Activated naive CD8-positive, alpha-beta T cell treated with anti-CD3 and anti-CD28 coated beads for 36 hours (primary cell): ENCODE results near the gene H6PD. TPM values are rescaled to one million over a fixed set of nuclear protein-coding genes. Genes with fewer than 3 reads are reported as not detected.

Experiments used
- DNase-seq: peaks from one replicate; pipeline ENCODE4 v3.0.0; 2021
- H3K27ac Mint-ChIP-seq: one replicate; pipeline ENCODE4 v1.8.0; 2022; ENCODE audit warnings: mild to moderate bottlenecking, moderate library complexity, mixed read lengths
- H3K27me3 Mint-ChIP-seq: one replicate; pipeline ENCODE4 v1.8.0; 2022; ENCODE audit warnings: mild to moderate bottlenecking, mixed read lengths
- H3K36me3 Mint-ChIP-seq: one replicate; pipeline ENCODE4 v1.8.0; 2021; ENCODE audit warnings: mild to moderate bottlenecking, mixed read lengths
- H3K4me1 Mint-ChIP-seq: one replicate; pipeline ENCODE4 v1.8.0; 2021; ENCODE audit warnings: mixed read lengths
- H3K4me3 Mint-ChIP-seq: one replicate; pipeline ENCODE4 v1.8.0; 2022; ENCODE audit warnings: mild to moderate bottlenecking, moderate library complexity, mixed read lengths
- H3K9me3 Mint-ChIP-seq: one replicate; pipeline ENCODE4 v1.8.0; 2022; ENCODE audit warnings: mixed read lengths
- total RNA-seq, 2 experiments: library from RNA; stranded (reverse); gene quantifications; one replicate each; pipeline ENCODE4 v1.2.3, GENCODE V29; 2021

The H6PD gene
- total RNA-seq, 2 experiments from 2014 or later, result 5.7 to 5.9 TPM

DNA sequence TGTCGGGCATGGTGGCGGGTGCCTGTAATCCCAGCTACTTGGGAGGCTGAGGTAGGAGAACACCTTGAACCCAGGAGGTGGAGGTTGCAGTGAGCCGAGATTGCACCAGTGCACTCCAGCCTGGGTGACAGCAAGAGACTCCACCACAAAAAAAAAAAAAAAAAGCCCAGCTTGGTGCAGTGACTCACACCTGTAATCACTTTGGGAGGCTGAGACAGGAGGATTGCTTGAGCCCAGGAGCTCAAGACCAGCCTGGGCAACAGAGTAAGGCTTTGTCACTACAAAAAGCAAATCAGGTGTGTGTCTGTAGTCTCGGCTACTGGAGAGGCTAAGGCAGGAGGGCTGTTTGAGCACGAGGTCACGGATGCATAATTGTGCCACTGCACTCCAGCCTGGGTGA is 5.0 kb upstream of the H6PD start:
- Mint-ChIP-seq H3K27ac (no peak overlapping the region), H3K4me1 (peaks cover 11% of the 10 kb centered on the region), H3K36me3 (no peaks in the 10 kb centered on the region), H3K27me3 (no peaks in the 10 kb centered on the region), H3K4me3 (no peak overlapping the region), H3K9me3 (no peaks in the 10 kb centered on the region)
- no peak for DNase-seq

DNA sequence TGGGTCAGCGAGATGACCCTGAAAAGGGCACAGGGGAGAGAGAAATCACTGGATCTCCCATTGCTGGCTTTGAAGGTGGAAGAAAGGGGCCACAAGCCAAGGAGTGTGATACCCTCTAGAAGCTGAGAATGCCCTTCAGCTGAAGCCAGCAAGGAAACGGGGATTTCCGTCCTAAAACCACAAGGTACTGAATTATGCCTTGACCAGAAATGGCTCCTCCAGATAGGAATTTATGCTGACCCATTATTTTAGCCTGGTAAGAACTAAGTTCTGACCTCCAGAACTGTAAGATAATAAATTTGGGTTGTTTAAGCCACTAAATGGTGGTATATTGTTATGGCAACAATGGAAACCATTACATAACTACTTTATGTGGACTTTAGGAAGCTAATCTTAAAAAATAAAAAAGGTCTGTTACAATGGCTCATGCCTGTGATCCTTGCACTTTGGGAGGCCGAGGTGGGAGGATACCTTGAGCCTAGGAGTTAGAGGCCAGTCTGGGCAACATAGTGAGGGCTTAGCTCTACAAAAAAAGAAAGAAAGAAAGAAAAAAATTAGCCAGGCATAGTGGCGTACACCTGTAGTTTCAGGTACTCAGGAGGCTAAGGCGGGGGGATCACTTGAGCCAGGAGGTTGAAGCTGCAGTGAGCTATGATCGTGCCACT is 3.6 kb upstream of the H6PD start:
- Mint-ChIP-seq H3K4me1 (peaks cover 16% of the 10 kb centered on the region), H3K4me3 (no peak overlapping the region), H3K27ac (no peak overlapping the region), H3K36me3 (no peaks in the 10 kb centered on the region), H3K27me3 (no peaks in the 10 kb centered on the region), H3K9me3 (no peaks in the 10 kb centered on the region)
- no peak for DNase-seq

DNA sequence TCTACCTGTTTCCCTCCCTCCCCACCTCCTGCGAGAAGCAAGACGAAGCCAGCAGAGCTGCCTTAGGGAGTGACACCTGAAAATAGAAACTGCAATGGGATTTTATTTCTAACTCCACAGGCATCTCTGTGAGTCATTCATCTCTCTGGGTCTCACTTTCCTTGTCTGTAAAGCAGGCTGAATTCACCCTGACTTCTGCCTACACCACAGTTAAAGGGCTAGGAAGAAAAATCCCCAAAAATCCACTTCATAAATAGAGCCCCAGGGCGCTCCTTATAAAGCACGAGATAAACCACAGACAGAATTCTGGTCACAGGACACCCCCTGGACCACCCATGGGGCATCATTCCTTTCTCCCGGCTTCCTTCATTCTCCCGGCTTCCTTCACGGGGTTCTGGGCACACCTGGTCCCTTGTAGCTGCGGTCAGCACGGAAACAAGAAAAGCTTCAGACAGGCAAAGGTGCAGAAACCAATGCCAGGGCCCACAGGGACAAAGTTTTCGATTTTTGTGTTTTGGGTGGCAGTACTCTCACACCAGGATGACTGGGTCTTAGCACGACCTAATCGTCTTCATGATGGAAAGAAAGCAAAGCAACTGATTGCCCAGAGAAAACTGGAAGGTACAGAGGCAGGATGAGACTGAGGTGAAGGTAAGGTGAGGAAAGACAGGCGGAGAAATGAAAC is 2.8 kb upstream of the H6PD start:
- DNase-seq, result no peak
- H3K27ac Mint-ChIP-seq, result no peak overlapping the region
- peaks cover 18% of the 10 kb centered on the region for H3K4me1 Mint-ChIP-seq
- no peak overlapping the region for H3K4me3 Mint-ChIP-seq
- no peaks in the 10 kb centered on the region for H3K27me3 Mint-ChIP-seq
- H3K9me3 Mint-ChIP-seq, result no peaks in the 10 kb centered on the region
- no peaks in the 10 kb centered on the region for H3K36me3 Mint-ChIP-seq

GRCh38 chr1:9233241-9233941 is 1.2 kb upstream of the H6PD start:
- H3K27ac Mint-ChIP-seq, result no peak overlapping the region
- peaks cover 6% of the 10 kb centered on the region for H3K36me3 Mint-ChIP-seq
- no peaks in the 10 kb centered on the region for H3K27me3 Mint-ChIP-seq
- no peak overlapping the region for H3K4me3 Mint-ChIP-seq
- no peaks in the 10 kb centered on the region for H3K9me3 Mint-ChIP-seq
- peaks cover 30% of the 10 kb centered on the region for H3K4me1 Mint-ChIP-seq
- DNase-seq, result no peak

GRCh38 chr1:9233942-9234222 is 692 bp upstream of the H6PD start:
- peak overlapping the region; percentile 84 for H3K4me3 Mint-ChIP-seq
- no peak for DNase-seq
- no peaks in the 10 kb centered on the region for H3K9me3 Mint-ChIP-seq
- H3K36me3 Mint-ChIP-seq, result peaks cover 6% of the 10 kb centered on the region
- H3K27me3 Mint-ChIP-seq, result no peaks in the 10 kb centered on the region
- peaks cover 34% of the 10 kb centered on the region for H3K4me1 Mint-ChIP-seq
- H3K27ac Mint-ChIP-seq, result peak overlapping the region; percentile 85

- H3K9me3 Mint-ChIP-seq, result no peaks in the 10 kb centered on the region
- H3K27ac Mint-ChIP-seq, result peak overlapping the region; percentile 86
- no peaks in the 10 kb centered on the region for H3K27me3 Mint-ChIP-seq
- no peak for DNase-seq
- peaks cover 45% of the 10 kb centered on the region for H3K4me1 Mint-ChIP-seq
- H3K36me3 Mint-ChIP-seq, result peaks cover 6% of the 10 kb centered on the region
- H3K4me3 Mint-ChIP-seq, result peak overlapping the region; percentile 85
Measured at GRCh38 chr1:9235096-9235459, 504 bp downstream of the H6PD start.

DNA sequence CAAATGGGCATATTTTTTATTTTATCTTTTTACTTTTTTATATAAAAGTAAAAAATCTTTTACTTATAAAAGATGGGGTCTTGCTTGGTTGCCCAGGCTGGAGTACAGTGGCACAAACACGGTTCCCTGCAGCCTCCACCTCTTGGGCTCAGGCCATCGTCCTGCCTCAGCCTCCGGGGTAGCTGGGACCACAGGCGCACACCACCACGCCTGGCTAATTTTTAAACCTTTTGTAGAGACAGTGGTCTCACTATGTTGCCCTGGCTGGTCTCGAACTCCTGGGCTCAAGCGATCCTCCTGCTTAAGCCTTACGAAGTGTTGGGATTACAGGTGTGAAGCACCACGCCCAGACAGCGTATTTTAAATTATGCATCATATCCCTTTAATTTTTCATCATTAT is 986 bp downstream of the H6PD start:
- H3K36me3 Mint-ChIP-seq, result peaks cover 9% of the 10 kb centered on the region
- peak overlapping the region; percentile 86 for H3K27ac Mint-ChIP-seq
- H3K4me1 Mint-ChIP-seq, result peaks cover 50% of the 10 kb centered on the region
- H3K9me3 Mint-ChIP-seq, result no peaks in the 10 kb centered on the region
- H3K4me3 Mint-ChIP-seq, result peak overlapping the region; percentile 85
- no peak for DNase-seq
- no peaks in the 10 kb centered on the region for H3K27me3 Mint-ChIP-seq

- peaks cover 49% of the 10 kb centered on the region for H3K4me1 Mint-ChIP-seq
- no peaks in the 10 kb centered on the region for H3K9me3 Mint-ChIP-seq
- no peaks in the 10 kb centered on the region for H3K27me3 Mint-ChIP-seq
- no peak for DNase-seq
- H3K4me3 Mint-ChIP-seq, result no peak overlapping the region
- H3K27ac Mint-ChIP-seq, result no peak overlapping the region
- peaks cover 9% of the 10 kb centered on the region for H3K36me3 Mint-ChIP-seq
Measured at GRCh38 chr1:9238134-9238533, 3.6 kb downstream of the H6PD start.

GRCh38 chr1:9238550-9238949 is 4.0 kb downstream of the H6PD start:
- Mint-ChIP-seq H3K36me3 (peaks cover 9% of the 10 kb centered on the region), H3K27me3 (no peaks in the 10 kb centered on the region), H3K9me3 (no peaks in the 10 kb centered on the region), H3K27ac (no peak overlapping the region), H3K4me1 (peaks cover 49% of the 10 kb centered on the region), H3K4me3 (no peak overlapping the region)
- no peak for DNase-seq

DNA sequence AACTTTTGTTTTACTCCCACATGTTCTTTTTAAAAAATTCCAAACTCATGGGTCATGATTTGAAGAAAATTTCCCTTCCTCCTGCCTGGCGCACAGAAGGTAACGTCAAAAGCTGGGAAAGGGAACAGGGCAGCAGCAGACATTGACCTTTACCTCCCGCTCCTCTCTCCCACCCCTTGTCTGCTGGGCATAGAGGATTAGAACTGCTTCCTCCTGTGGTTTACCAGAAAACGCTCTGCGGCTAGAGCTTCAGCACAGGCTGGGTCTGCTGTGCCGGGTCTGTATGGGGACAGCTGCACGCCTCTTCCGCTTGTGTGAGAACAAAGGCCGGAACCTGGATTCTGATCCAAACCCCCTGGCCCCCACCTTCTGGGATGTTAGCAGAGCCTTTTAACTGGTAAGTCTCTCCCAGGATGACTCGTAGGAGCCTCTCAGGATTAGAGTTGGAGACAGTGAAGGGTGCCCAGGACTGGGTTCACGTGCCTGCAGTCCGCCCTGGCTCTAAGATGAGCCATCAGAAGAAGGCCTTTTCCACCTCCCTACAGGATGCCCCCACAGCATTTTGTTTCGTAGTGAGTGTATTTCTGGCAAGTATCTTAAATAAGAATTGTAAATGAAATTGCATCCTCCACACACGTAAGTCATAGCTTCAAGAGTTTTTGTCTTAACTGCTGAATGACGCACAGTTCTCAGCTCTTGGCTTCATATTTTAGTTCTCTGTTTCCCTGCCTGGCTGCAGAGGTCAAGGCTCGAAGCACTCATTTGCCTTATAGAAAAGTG is 5.2 kb downstream of the H6PD start:
- Mint-ChIP-seq H3K9me3 (no peaks in the 10 kb centered on the region), H3K36me3 (peaks cover 9% of the 10 kb centered on the region), H3K27me3 (no peaks in the 10 kb centered on the region), H3K4me1 (peaks cover 51% of the 10 kb centered on the region), H3K4me3 (peak overlapping the region; percentile 54), H3K27ac (peak overlapping the region; percentile 56)
- peak; percentile 62 for DNase-seq

DNA sequence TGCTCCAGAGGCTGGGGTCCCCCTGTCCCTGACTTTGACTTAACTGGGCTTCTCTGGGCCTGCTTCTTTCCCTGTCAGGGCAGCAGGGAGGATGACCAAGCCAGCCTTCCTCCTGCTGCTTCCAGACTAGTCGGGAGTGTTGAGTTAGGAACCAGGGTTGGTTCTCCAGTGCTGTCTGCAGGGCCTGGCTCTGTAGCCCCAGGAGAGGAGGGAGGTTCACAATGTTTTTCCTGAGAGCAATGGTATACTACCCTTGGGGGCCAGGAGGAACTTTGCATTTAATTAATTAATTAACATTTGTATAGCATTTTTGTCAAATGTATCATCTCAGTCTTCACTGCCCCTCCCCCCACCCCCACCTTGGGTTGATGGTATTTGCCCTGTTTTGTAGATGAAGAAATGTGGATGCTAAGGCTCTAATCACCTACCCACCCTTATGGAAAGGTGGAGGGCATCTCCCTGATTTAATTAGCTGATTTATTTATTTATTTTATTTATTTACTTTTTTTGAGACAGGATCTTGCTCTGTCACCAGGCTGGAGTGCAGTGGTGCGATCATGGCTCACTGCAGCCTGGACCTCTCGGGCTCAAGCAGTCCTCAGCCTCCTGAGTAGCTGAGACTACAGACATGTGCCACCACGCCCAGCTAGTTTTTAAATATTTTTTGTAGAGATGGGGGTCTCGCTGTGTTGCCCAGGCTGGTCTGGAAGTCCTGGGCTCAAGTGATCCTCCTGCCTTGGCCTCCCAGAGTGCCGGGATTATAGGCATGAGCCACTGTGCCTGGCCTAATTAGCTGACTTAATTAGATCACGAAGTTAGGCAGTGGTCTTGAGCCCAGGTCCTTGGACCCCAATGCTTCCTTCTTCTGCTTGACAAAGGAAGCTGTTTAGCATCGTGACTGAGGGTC is 6.6 kb downstream of the H6PD start:
- H3K4me3 Mint-ChIP-seq, result no peak overlapping the region
- no peak overlapping the region for H3K27ac Mint-ChIP-seq
- H3K9me3 Mint-ChIP-seq, result no peaks in the 10 kb centered on the region
- no peak for DNase-seq
- H3K36me3 Mint-ChIP-seq, result peaks cover 9% of the 10 kb centered on the region
- no peaks in the 10 kb centered on the region for H3K27me3 Mint-ChIP-seq
- H3K4me1 Mint-ChIP-seq, result peaks cover 48% of the 10 kb centered on the region

DNA sequence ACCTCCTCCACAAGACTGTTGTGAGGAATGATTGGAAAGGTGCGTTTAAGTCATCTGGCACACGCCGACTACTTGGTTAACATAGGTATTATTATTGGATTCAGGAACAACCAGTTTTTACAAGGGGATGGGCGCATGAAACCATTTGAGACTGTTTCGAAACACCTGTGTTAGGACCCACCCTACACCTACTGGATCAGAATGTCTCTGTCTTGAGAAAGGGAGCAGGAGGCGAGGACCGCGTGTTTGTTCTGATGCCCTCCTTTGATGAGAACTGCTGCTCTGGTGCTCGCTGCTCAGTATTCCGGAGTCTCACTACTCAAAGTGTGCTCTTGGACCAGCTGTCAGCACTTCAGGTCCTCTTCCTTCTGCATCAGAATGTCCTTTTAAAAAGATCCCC is 7.3 kb downstream of the H6PD start:
- no peaks in the 10 kb centered on the region for H3K9me3 Mint-ChIP-seq
- H3K4me1 Mint-ChIP-seq, result peaks cover 45% of the 10 kb centered on the region

GRCh38 chr1:9242338-9242969 is 7.9 kb downstream of the H6PD start:
- Mint-ChIP-seq H3K36me3 (peaks cover 7% of the 10 kb centered on the region), H3K27me3 (no peaks in the 10 kb centered on the region), H3K4me3 (no peak overlapping the region), H3K9me3 (no peaks in the 10 kb centered on the region), H3K4me1 (peaks cover 43% of the 10 kb centered on the region), H3K27ac (no peak overlapping the region)
- no peak for DNase-seq

More for the DNA sequence above, 7.3 kb downstream of the H6PD start:
- peaks cover 9% of the 10 kb centered on the region for H3K36me3 Mint-ChIP-seq
- H3K27ac Mint-ChIP-seq, result no peak overlapping the region
- no peaks in the 10 kb centered on the region for H3K27me3 Mint-ChIP-seq
- no peak for DNase-seq
- H3K4me3 Mint-ChIP-seq, result no peak overlapping the region

GRCh38 chr1:9243066-9243739 is 8.6 kb downstream of the H6PD start:
- no peaks in the 10 kb centered on the region for H3K9me3 Mint-ChIP-seq
- H3K4me1 Mint-ChIP-seq, result peaks cover 36% of the 10 kb centered on the region
- peaks cover 4% of the 10 kb centered on the region for H3K36me3 Mint-ChIP-seq
- no peaks in the 10 kb centered on the region for H3K27me3 Mint-ChIP-seq
- H3K27ac Mint-ChIP-seq, result no peak overlapping the region
- DNase-seq, result no peak
- no peak overlapping the region for H3K4me3 Mint-ChIP-seq
